GM12801 (cell line): ENCODE results near the gene PSMB10.

ENCODE experiments used
- CTCF ChIP-seq: IDR thresholded peaks from one replicate; pipeline ENCODE4 v1.5.1; 2011; ENCODE audit warnings: control low read depth; ENCODE audit not compliant: insufficient read length; ENCODE audit errors: extremely low read depth

PSMB10 gene

GRCh38 chr16:67923414-67924116 lies 13.1 kb downstream of the PSMB10 start:
- no peak for TF ChIP-seq CTCF

- TF ChIP-seq CTCF: no peak
Observed at GRCh38 chr16:67922740-67923139, 13.9 kb downstream of the PSMB10 start.

GRCh38 chr16:67922221-67922620 lies 14.4 kb downstream of the PSMB10 start:
- no peak for TF ChIP-seq CTCF

GRCh38 chr16:67919622-67920221 lies 16.9 kb downstream of the PSMB10 start:
- TF ChIP-seq CTCF: no peak

- no peak for TF ChIP-seq CTCF
Observed at GRCh38 chr16:67917852-67918236, 18.8 kb downstream of the PSMB10 start.

- TF ChIP-seq CTCF: no peak
Observed at GRCh38 chr16:67917140-67917851, 19.4 kb downstream of the PSMB10 start.

GRCh38 chr16:67915831-67916723 lies 20.6 kb downstream of the PSMB10 start:
- no peak for TF ChIP-seq CTCF
